Hepatocyte (in vitro differentiated cells): Measurements from ENCODE around the gene SLC25A13.

Experiments
- CTCF ChIP-seq: fragments of 200-600 bp; sonication (generic); IDR thresholded peaks from 2 replicates; pipeline ENCODE4 v1.5.1; 2016; ENCODE audit warnings: antibody characterized with exemption, mild to moderate bottlenecking; ENCODE audit not compliant: poor library complexity
- EZH2 ChIP-seq: fragments of 200-600 bp; sonication (generic); IDR thresholded peaks from 2 replicates; pipeline ENCODE4 v1.6.1; 2016; ENCODE audit warnings: antibody characterized with exemption, mild to moderate bottlenecking, borderline replicate concordance
- EZH2phosphoT487 ChIP-seq: fragments of 200-600 bp; sonication (generic); IDR thresholded peaks from one replicate; pipeline ENCODE4 v1.6.1; 2018; ENCODE audit warnings: antibody characterized with exemption, mild to moderate bottlenecking, low read depth, moderate library complexity; ENCODE audit not compliant: unreplicated experiment, severe bottlenecking

- TF ChIP-seq CTCF (no peak), EZH2phosphoT487 (no peak), EZH2 (no peak)
These were observed 33.0 kb upstream of the SLC25A13 start for GRCh38 chr7:96354881-96355280.
